HepG2 (cell line): ENCODE results near the gene CCDC192. TPM values are rescaled to one million over a fixed set of nuclear protein-coding genes. Genes with fewer than 3 reads are reported as not detected.

Experiments
- ATAC-seq: fragments of 200-7000 bp; cut with Tn5 transposase; 3 replicates; pipeline ENCODE4 v1.9.1; 2020; ENCODE audit warnings: mild to moderate bottlenecking, moderate library complexity
- BruUV-seq: library from RNA; stranded (reverse); fragments of 400-500 nt; replicated peaks from 2 replicates; lab custom pipeline; 2021; lab: Mats Ljungman, UMichigan
- CTCF ChIA-PET: fragments of 300-600 bp; formaldehyde crosslinking; extraction: SDS; loops from one replicate; lab custom pipeline; 2021; ENCODE audit warnings: low total read pairs, inconsistent platforms, low intra/inter-chr PET ratio; lab: Yijun Ruan, JAX
- POLR2A ChIA-PET: fragments of 350-600 bp; sonication (Branson Sonifier 250); formaldehyde crosslinking; loops from one replicate; lab custom pipeline; 2020; ENCODE audit warnings: antibody characterized with exemption, inconsistent platforms; lab: Yijun Ruan, JAX
- DNase-seq: peaks from one replicate; pipeline ENCODE4 v3.0.0-alpha.2; 2015; ENCODE audit warnings: low spot score
- FAIRE-seq: peaks from 3 replicates; lab custom pipeline; 2011; peaks lifted over from hg19 to GRCh38; lab: Jason Lieb, UNC
- H2AFZ ChIP-seq: one replicate; pipeline ENCODE4 v1.6.1; 2011; ENCODE audit warnings: low read length, inconsistent platforms
- H3K27ac ChIP-seq: fragments of 300-600 bp; 3 replicates; pipeline ENCODE4 v1.8.0; 2011; ENCODE audit warnings: mixed run types, mild to moderate bottlenecking, mixed read lengths, low read length, inconsistent platforms; ENCODE audit not compliant: insufficient read depth; ENCODE audit errors: extremely low read length
- H3K27me3 ChIP-seq, 2 experiments: fragments of 200-600 bp in 1 of 2; 2 replicates in 1 of 2; 3 replicates in 1 of 2; pipeline versions ENCODE4 v1.6.0 to v1.8.0; 2011; ENCODE audit warnings: low read length in 2 of 2, mild to moderate bottlenecking in 2 of 2, moderate library complexity in 2 of 2, inconsistent platforms in 1 of 2; ENCODE audit not compliant: insufficient read depth in 2 of 2, control insufficient read depth in 1 of 2
- H3K36me3 ChIP-seq, 2 experiments: fragments of 200-600 bp in 1 of 2; replicated peaks in 1 of 2; 2 replicates in 1 of 2; 3 replicates in 1 of 2; pipeline versions ENCODE4 v1.5.1 to v1.8.0; 2011; ENCODE audit warnings: low read length in 2 of 2, inconsistent platforms in 1 of 2; ENCODE audit not compliant: insufficient read depth in 2 of 2, control insufficient read depth in 1 of 2
- H3K4me1 ChIP-seq: 2 replicates; pipeline ENCODE4 v1.5.1; 2012; ENCODE audit warnings: low read length, inconsistent platforms; ENCODE audit not compliant: insufficient read depth
- H3K4me2 ChIP-seq: 2 replicates; pipeline ENCODE4 v1.6.0; 2011; ENCODE audit warnings: low read depth, low read length, inconsistent platforms
- H3K4me3 ChIP-seq, 3 experiments: fragments of 200-600 bp in 1 of 3; sonication (generic), shearing (Covaris generic) in 1 of 3; replicated peaks in 1 of 3; 2 replicates each; pipeline ENCODE4 v1.5.1; 2011 to 2016; ENCODE audit warnings: low read length in 3 of 3, inconsistent platforms in 2 of 3, low read depth in 2 of 3, mild to moderate bottlenecking in 2 of 3, control low read depth in 1 of 3, mixed read lengths in 1 of 3; ENCODE audit not compliant: insufficient read depth in 1 of 3
- H3K79me2 ChIP-seq: one replicate; pipeline ENCODE4 v1.6.1; 2011; ENCODE audit warnings: low read length, inconsistent platforms; ENCODE audit not compliant: insufficient read depth
- H3K9ac ChIP-seq: 2 replicates; pipeline ENCODE4 v1.6.0; 2011; ENCODE audit warnings: mild to moderate bottlenecking, low read depth, low read length, inconsistent platforms; ENCODE audit not compliant: insufficient read depth
- H3K9me3 ChIP-seq: 2 replicates; pipeline ENCODE4 v1.5.1; 2012; ENCODE audit warnings: mild to moderate bottlenecking, low read length
- H4K20me1 ChIP-seq: 2 replicates; pipeline ENCODE4 v1.6.0; 2011; ENCODE audit warnings: inconsistent platforms, mild to moderate bottlenecking, low read length, moderate library complexity; ENCODE audit not compliant: insufficient read depth
- ATF2 ChIP-seq: sonication (generic); formaldehyde crosslinking; IDR thresholded peaks from 2 replicates; pipeline ENCODE4 v1.4.0; 2020; ENCODE audit warnings: missing genetic modification reagents
- FOXC1 ChIP-seq: sonication (generic); formaldehyde crosslinking; IDR thresholded peaks from 2 replicates; pipeline ENCODE4 v1.8.0; 2022; ENCODE audit warnings: mild to moderate bottlenecking, missing genetic modification reagents, borderline replicate concordance
- NAIF1 ChIP-seq: sonication (generic); formaldehyde crosslinking; IDR thresholded peaks from 2 replicates; pipeline ENCODE4 v1.5.0; 2020; ENCODE audit warnings: mild to moderate bottlenecking, missing genetic modification reagents, borderline replicate concordance
- NR2F6 ChIP-seq, 2 experiments: IDR thresholded peaks; 2 replicates each; pipeline ENCODE4 v1.6.1; 2016; ENCODE audit warnings: antibody characterized with exemption in 1 of 2, mild to moderate bottlenecking in 1 of 2
- YY1 ChIP-seq: IDR thresholded peaks from 2 replicates; pipeline ENCODE4 v1.6.1; 2011; ENCODE audit warnings: low read length, low read depth, moderate library complexity, mild to moderate bottlenecking; ENCODE audit not compliant: insufficient read depth, insufficient replicate concordance
- ZFP91 ChIP-seq: sonication (generic); formaldehyde crosslinking; IDR thresholded peaks from 2 replicates; pipeline ENCODE4 v1.9.0; 2022; ENCODE audit warnings: missing genetic modification reagents, mild to moderate bottlenecking, borderline replicate concordance
- ZNF383 ChIP-seq: sonication (generic); formaldehyde crosslinking; IDR thresholded peaks from 2 replicates; pipeline ENCODE4 v1.4.0; 2020; ENCODE audit warnings: missing genetic modification reagents, mild to moderate bottlenecking, borderline replicate concordance
- ZNF432 ChIP-seq: sonication (generic); formaldehyde crosslinking; IDR thresholded peaks from 2 replicates; pipeline ENCODE4 v1.5.0; 2020; ENCODE audit warnings: missing genetic modification reagents, mild to moderate bottlenecking, borderline replicate concordance
- ZNF670 ChIP-seq: sonication (generic); formaldehyde crosslinking; IDR thresholded peaks from 2 replicates; pipeline ENCODE4 v1.8.0; 2022; ENCODE audit warnings: mild to moderate bottlenecking, missing genetic modification reagents, borderline replicate concordance
- WGBS: methylation state at CpG from one replicate; pipeline ENCODE4 v1.1.6; 2017; ENCODE audit warnings: low lambda C conversion rate; 5-methylcytosine and 5-hydroxymethylcytosine counted together
- in situ Hi-C: cut with HindIII; loops from 2 replicates; pipeline ENCODE4 v1.10.0; 2017; ENCODE audit warnings: low pct_unique_long_range_greater_than_20kb; ENCODE audit not compliant: extremely low pct_ligation_motif_present
- intact Hi-C: fragments of 100-400 bp; cut with micrococcal nuclease; formaldehyde crosslinking; loops from one replicate; pipeline ENCODE4 v1.10.0; 2022; ENCODE audit not compliant: unreplicated experiment
- polyA plus RNA-seq, 8 experiments: library from polyadenylated mRNA; depleted of rRNA in 3 of 8; stranded (reverse) in 7 of 8; unstranded in 1 of 8; fragments of >200 nt; fragmentation: Illumina TruSeq in 4 of 8; extraction: Trizol in 4 of 8; gene quantifications; 2 replicates each; pipeline versions ENCODE4 v1.2.1 to v1.2.3, GENCODE V29; 2011 to 2016; ENCODE audit warnings: low read depth in 4 of 8, missing spikeins in 1 of 8, mixed read lengths in 1 of 8; ENCODE audit not compliant: insufficient read depth in 1 of 8
- total RNA-seq, 5 experiments: library from RNA; depleted of rRNA; stranded (reverse); fragments of >200 nt; fragmentation: Illumina TruSeq; extraction: Trizol; gene quantifications; 2 replicates each; pipeline ENCODE4 v1.2.3, GENCODE V29; 2016; ENCODE audit warnings: low read depth in 1 of 5

CCDC192 gene
- total and polyA plus RNA-seq, 2 of the 13 experiments (the other 11 are each of a cell fraction or from before 2014, with no cell fraction given): not detected

- H3K79me2 ChIP-seq: no peaks in the 10 kb centered on the region
- H3K4me2 ChIP-seq: no peak overlapping the region
- H3K4me3 ChIP-seq: no peak overlapping the region
- TF ChIP-seq FOXC1 (CRISPR knock-in tag): no peak
- TF ChIP-seq ZFP91 (CRISPR knock-in tag): no peak
- TF ChIP-seq ZNF670 (CRISPR knock-in tag): no peak
- TF ChIP-seq NAIF1 (CRISPR knock-in tag): no peak
- no peak for TF ChIP-seq ATF2 (CRISPR knock-in tag)
- no peak for TF ChIP-seq ZNF432 (CRISPR knock-in tag)
- no peak for TF ChIP-seq ZNF383
- no peak for TF ChIP-seq YY1
- no peak for TF ChIP-seq NR2F6 (IDR thresholded peaks at IDR 0.05)
- no peak for TF ChIP-seq NR2F6 (CRISPR knock-in tag; IDR thresholded peaks at IDR 0.05)
- TF ChIP-seq, all 625 proteins: peak for 0
- no peak for ATAC-seq
- no peak for FAIRE-seq
- in situ Hi-C loops (no loop called here), intact Hi-C loops (loop anchor here (5.0 kb wide), 1 partner anchor 64 kb away; no protein-coding TSS in a partner anchor)
- ChIA-PET POLR2A (no interaction called here), CTCF (interaction anchor here (0.8 kb wide), 1 partner anchor 67 kb away, joined by 3 read pairs; no protein-coding TSS in a partner anchor)
- Histone ChIP-seq H3K36me3 (no peaks in the 10 kb centered on the region), H3K9me3 (no peaks in the 10 kb centered on the region), H2AFZ (no peak overlapping the region), H3K27me3 (no peaks in the 10 kb centered on the region), H3K9ac (no peak overlapping the region), H3K4me1 (peaks cover 13% of the 10 kb centered on the region; the same call in 1 of the 2 replicates), H4K20me1 (no peaks in the 10 kb centered on the region), H3K27ac (no peak overlapping the region)
- no peak for DNase-seq
- 61% methylated on average over 4 of the region's 4 CpGs for whole genome bisulfite sequencing
- no TSS peak for BruUV-seq
Observed at GRCh38 chr5:127976525-127976924, 273.3 kb downstream of the CCDC192 start.
